Fibroblast of lung (primary cell): ENCODE results near the gene XRN2. TPM values are rescaled to one million over a fixed set of nuclear protein-coding genes. Genes with fewer than 3 reads are reported as not detected.

ENCODE experiments used
- DNase-seq, 2 donors: peaks; one replicate each; pipeline versions ENCODE4 v3.0.0 to v3.0.0-alpha.2; 2010; ENCODE audit warnings: low read depth in 2 of 2
- H2AFZ ChIP-seq: 2 replicates; pipeline ENCODE4 v1.5.1; 2012; ENCODE audit warnings: low read length, control low read depth, inconsistent platforms
- H3K27ac ChIP-seq: 2 replicates; pipeline ENCODE4 v1.5.1; 2011; ENCODE audit warnings: low read length, control low read depth; ENCODE audit not compliant: insufficient read depth
- H3K27me3 ChIP-seq: 2 replicates; pipeline ENCODE4 v1.5.1; 2011; ENCODE audit warnings: mild to moderate bottlenecking, low read length; ENCODE audit not compliant: control insufficient read depth, insufficient read depth
- H3K36me3 ChIP-seq: 2 replicates; pipeline ENCODE4 v1.5.1; 2011; ENCODE audit warnings: low read length; ENCODE audit not compliant: control insufficient read depth, insufficient read depth
- H3K4me1 ChIP-seq: 2 replicates; pipeline ENCODE4 v1.5.1; 2011; ENCODE audit warnings: low read length; ENCODE audit not compliant: control insufficient read depth, insufficient read depth; ENCODE audit errors: extremely low read depth
- H3K4me2 ChIP-seq: 2 replicates; pipeline ENCODE4 v1.5.1; 2011; ENCODE audit warnings: low read length, control low read depth; ENCODE audit not compliant: insufficient read depth; ENCODE audit errors: extremely low read depth
- H3K4me3 ChIP-seq, 4 experiments: fragments of 200-600 bp in 1 of 4; sonication (generic) in 1 of 4; replicated peaks in 1 of 4; 2 replicates each; pipeline ENCODE4 v1.5.1; 2011 to 2016; ENCODE audit warnings: low read length in 4 of 4, low read depth in 3 of 4, mild to moderate bottlenecking in 3 of 4, control low read depth in 2 of 4, inconsistent platforms in 1 of 4, mixed read lengths in 1 of 4; ENCODE audit not compliant: insufficient read depth in 1 of 4; ENCODE audit errors: control extremely low read depth in 1 of 4
- H3K79me2 ChIP-seq: 2 replicates; pipeline ENCODE4 v1.5.1; 2012; ENCODE audit warnings: mild to moderate bottlenecking, low read length, inconsistent platforms; ENCODE audit not compliant: control insufficient read depth, insufficient read depth
- H3K9ac ChIP-seq: 2 replicates; pipeline ENCODE4 v1.5.1; 2011; ENCODE audit warnings: mild to moderate bottlenecking, low read length, control low read depth; ENCODE audit not compliant: insufficient read depth
- H3K9me3 ChIP-seq: 2 replicates; pipeline ENCODE4 v1.5.1; 2012; ENCODE audit warnings: low read depth, low read length; ENCODE audit not compliant: control insufficient read depth, insufficient read depth
- H4K20me1 ChIP-seq: 2 replicates; pipeline ENCODE4 v1.5.1; 2011; ENCODE audit warnings: low read length; ENCODE audit not compliant: control insufficient read depth, insufficient read depth; ENCODE audit errors: extremely low read depth
- EZH2 ChIP-seq: IDR thresholded peaks from 2 replicates; pipeline ENCODE4 v1.5.1; 2012; ENCODE audit warnings: low read length, control low read depth, mild to moderate bottlenecking; ENCODE audit errors: missing control alignments
- polyA plus RNA-seq, 2 donors: library from polyadenylated mRNA; depleted of rRNA in 1 of 2; stranded (reverse) in 1 of 2; unstranded in 1 of 2; fragments of >200 nt; gene quantifications; 2 replicates each; pipeline ENCODE4 v1.2.1, GENCODE V29; 2011 to 2012; ENCODE audit warnings: missing spikeins in 1 of 2
- total RNA-seq: library from RNA; depleted of rRNA; stranded (reverse); fragments of >200 nt; gene quantifications from 2 replicates; pipeline ENCODE4 v1.2.1, GENCODE V29; 2014
- TF ChIP-seq, protein P1 (sequence below), 2 donors: IDR thresholded peaks in 1 of 2; conservative IDR thresholded peaks in 1 of 2; 1 replicate in 1 of 2; 2 replicates in 1 of 2; pipeline ENCODE4 v1.5.1; 2011 to 2012; ENCODE audit warnings: low read length in 2 of 2, control low read depth in 1 of 2, inconsistent platforms in 1 of 2, low read depth in 1 of 2, mild to moderate bottlenecking in 1 of 2

XRN2 gene
- total and polyA plus RNA-seq, 2 donors (not counting 1 experiment from before 2014, with no cell fraction given), result 99.3 to 99.6 TPM

GRCh38 chr20:21278829-21279228 lies 24.3 kb upstream of the XRN2 start:
- no peaks in the 10 kb centered on the region for H3K79me2 ChIP-seq
- H3K9ac ChIP-seq, result no peak overlapping the region
- H2AFZ ChIP-seq, result no peak overlapping the region
- H3K36me3 ChIP-seq, result no peaks in the 10 kb centered on the region
- TF ChIP-seq, protein P1, sequence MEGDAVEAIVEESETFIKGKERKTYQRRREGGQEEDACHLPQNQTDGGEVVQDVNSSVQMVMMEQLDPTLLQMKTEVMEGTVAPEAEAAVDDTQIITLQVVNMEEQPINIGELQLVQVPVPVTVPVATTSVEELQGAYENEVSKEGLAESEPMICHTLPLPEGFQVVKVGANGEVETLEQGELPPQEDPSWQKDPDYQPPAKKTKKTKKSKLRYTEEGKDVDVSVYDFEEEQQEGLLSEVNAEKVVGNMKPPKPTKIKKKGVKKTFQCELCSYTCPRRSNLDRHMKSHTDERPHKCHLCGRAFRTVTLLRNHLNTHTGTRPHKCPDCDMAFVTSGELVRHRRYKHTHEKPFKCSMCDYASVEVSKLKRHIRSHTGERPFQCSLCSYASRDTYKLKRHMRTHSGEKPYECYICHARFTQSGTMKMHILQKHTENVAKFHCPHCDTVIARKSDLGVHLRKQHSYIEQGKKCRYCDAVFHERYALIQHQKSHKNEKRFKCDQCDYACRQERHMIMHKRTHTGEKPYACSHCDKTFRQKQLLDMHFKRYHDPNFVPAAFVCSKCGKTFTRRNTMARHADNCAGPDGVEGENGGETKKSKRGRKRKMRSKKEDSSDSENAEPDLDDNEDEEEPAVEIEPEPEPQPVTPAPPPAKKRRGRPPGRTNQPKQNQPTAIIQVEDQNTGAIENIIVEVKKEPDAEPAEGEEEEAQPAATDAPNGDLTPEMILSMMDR (conservative IDR thresholded peaks at IDR 0.05 in 1 of 2, IDR thresholded peaks at IDR 0.05 in 1 of 2; ENCODE audit: low read depth in 1 of 2, low read length in 2 of 2), result no peak
- no peak for TF ChIP-seq EZH2
- H3K9me3 ChIP-seq, result no peaks in the 10 kb centered on the region
- no peaks in the 10 kb centered on the region for H4K20me1 ChIP-seq
- no peaks in the 10 kb centered on the region for H3K4me1 ChIP-seq
- H3K4me3 ChIP-seq, result no peak overlapping the region
- no peak overlapping the region for H3K27ac ChIP-seq
- H3K27me3 ChIP-seq, result peaks cover 6% of the 10 kb centered on the region
- DNase-seq, result no peak
- no peak overlapping the region for H3K4me2 ChIP-seq

DNA sequence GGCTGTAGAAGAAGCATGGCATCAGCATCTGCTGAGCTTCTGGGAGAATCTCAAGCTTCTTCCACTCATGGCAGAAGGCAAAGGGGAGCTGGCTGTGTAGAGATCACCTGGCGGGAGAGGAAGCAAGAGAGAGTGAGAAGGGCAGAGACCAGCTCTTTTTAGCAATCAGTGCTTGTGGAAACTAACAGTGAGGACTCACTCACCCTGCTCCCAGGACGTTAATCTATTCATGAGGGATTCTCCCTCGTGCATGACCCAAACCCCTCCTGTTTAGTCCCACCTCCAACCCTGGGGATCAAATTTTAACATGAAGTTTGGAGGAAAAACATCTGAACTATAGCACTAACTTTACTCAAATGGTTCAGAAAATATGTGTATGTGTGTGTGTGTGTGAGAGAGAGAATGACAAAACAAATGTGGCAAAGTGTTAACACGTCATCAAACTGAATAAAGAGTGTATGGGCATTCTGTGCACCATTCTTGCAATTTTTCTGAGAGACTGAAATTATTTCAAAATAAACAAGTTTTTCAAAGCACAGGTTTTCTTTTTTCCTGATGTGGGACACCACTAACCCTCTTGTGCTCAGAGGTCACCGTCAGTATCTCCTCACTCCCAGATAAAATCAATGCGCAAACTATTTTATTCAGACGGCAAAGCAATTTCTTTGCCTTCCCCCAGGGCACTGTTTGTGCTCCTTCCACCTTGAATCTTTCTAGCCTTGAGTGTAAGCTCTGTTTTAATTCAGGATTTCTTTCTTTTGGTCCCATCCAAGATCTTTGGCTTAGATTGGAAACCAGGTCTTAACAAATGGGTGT lies 23.2 kb upstream of the XRN2 start:
- Histone ChIP-seq H3K27ac (no peak overlapping the region), H3K27me3 (peaks cover 6% of the 10 kb centered on the region), H3K4me1 (no peaks in the 10 kb centered on the region), H3K4me3 (no peak overlapping the region), H3K79me2 (no peaks in the 10 kb centered on the region), H2AFZ (no peak overlapping the region), H4K20me1 (no peaks in the 10 kb centered on the region), H3K36me3 (no peaks in the 10 kb centered on the region), H3K4me2 (no peak overlapping the region), H3K9ac (no peak overlapping the region), H3K9me3 (no peaks in the 10 kb centered on the region)
- no peak for DNase-seq
- TF ChIP-seq, protein P1 (conservative IDR thresholded peaks at IDR 0.05 in 1 of 2, IDR thresholded peaks at IDR 0.05 in 1 of 2; ENCODE audit: low read depth in 1 of 2, low read length in 2 of 2), result no peak
- no peak for TF ChIP-seq EZH2

- Histone ChIP-seq H3K79me2 (no peaks in the 10 kb centered on the region), H4K20me1 (no peaks in the 10 kb centered on the region), H2AFZ (no peak overlapping the region), H3K4me3 (no peak overlapping the region), H3K36me3 (no peaks in the 10 kb centered on the region), H3K27ac (no peak overlapping the region), H3K4me2 (no peak overlapping the region), H3K9me3 (no peaks in the 10 kb centered on the region), H3K27me3 (peaks cover 6% of the 10 kb centered on the region), H3K4me1 (no peaks in the 10 kb centered on the region), H3K9ac (no peak overlapping the region)
- DNase-seq, result no peak
- TF ChIP-seq, protein P1 (conservative IDR thresholded peaks at IDR 0.05 in 1 of 2, IDR thresholded peaks at IDR 0.05 in 1 of 2; ENCODE audit: low read depth in 1 of 2, low read length in 2 of 2), result no peak
- TF ChIP-seq EZH2, result no peak
Observed at GRCh38 chr20:21280522-21281016, 22.6 kb upstream of the XRN2 start.
